HepG2 (cell line): ENCODE data around the gene MPG.

Experiments used
- CTCF ChIP-seq: sonication (generic); formaldehyde crosslinking; IDR thresholded peaks from 2 replicates; pipeline ENCODE4 v1.5.0; 2020; ENCODE audit warnings: mild to moderate bottlenecking, missing genetic modification reagents, moderate library complexity
- NFYB ChIP-seq: sonication (generic); formaldehyde crosslinking; IDR thresholded peaks from 2 replicates; pipeline ENCODE4 v1.4.0; 2020; ENCODE audit warnings: missing genetic modification reagents
- ZNF530 ChIP-seq: sonication (generic); formaldehyde crosslinking; IDR thresholded peaks from 2 replicates; pipeline ENCODE4 v1.5.0; 2020; ENCODE audit warnings: low read depth, mild to moderate bottlenecking, missing genetic modification reagents

- no peak for TF ChIP-seq CTCF (CRISPR knock-in tag)
- no peak for TF ChIP-seq ZNF530 (CRISPR knock-in tag)
- TF ChIP-seq NFYB, result no peak
Observed at GRCh38 chr16:57711-58110, 20.3 kb upstream of the MPG start.
